H9 (cell line): ENCODE data around the gene TLR3. TPM values are rescaled to one million over a fixed set of nuclear protein-coding genes. Genes with fewer than 3 reads are reported as not detected.
A peak's percentile ranks its signal among the peaks of the same experiment; 100 is the strongest.

Experiments
- DNase-seq: peaks from one replicate; pipeline ENCODE4 v3.0.0-alpha.2; 2017
- H2AFZ ChIP-seq: one replicate; pipeline ENCODE4 v1.6.1; 2013; ENCODE audit warnings: mild to moderate bottlenecking, low read length, control low read depth, moderate library complexity
- H2AK5ac ChIP-seq: 2 replicates; pipeline ENCODE4 v1.6.1; 2013; ENCODE audit warnings: low read length, control low read depth, mixed read lengths; ENCODE audit not compliant: insufficient read length
- H2BK120ac ChIP-seq: one replicate; pipeline ENCODE4 v1.6.1; 2013; ENCODE audit warnings: low read depth, mild to moderate bottlenecking, low read length, control low read depth, inconsistent platforms; ENCODE audit not compliant: poor library complexity, severe bottlenecking
- H2BK12ac ChIP-seq: 2 replicates; pipeline ENCODE4 v1.6.1; 2013; ENCODE audit warnings: low read length, control low read depth, mixed read lengths, low read depth; ENCODE audit not compliant: insufficient read length
- H2BK15ac ChIP-seq: 2 replicates; pipeline ENCODE4 v1.6.1; 2013; ENCODE audit warnings: low read depth, low read length, control low read depth
- H2BK20ac ChIP-seq: one replicate; pipeline ENCODE4 v1.6.1; 2013; ENCODE audit warnings: low read depth, mild to moderate bottlenecking, low read length, control low read depth, inconsistent platforms; ENCODE audit not compliant: poor library complexity, severe bottlenecking
- H2BK5ac ChIP-seq: 2 replicates; pipeline ENCODE4 v1.6.1; 2013; ENCODE audit warnings: low read length, control low read depth, mixed read lengths; ENCODE audit not compliant: insufficient read length
- H3K14ac ChIP-seq: 2 replicates; pipeline ENCODE4 v1.6.1; 2013; ENCODE audit warnings: low read length, control low read depth; ENCODE audit not compliant: insufficient read depth
- H3K18ac ChIP-seq: 2 replicates; pipeline ENCODE4 v1.6.1; 2013; ENCODE audit warnings: low read depth, mild to moderate bottlenecking, mixed read lengths, low read length, control low read depth; ENCODE audit not compliant: insufficient read length
- H3K23ac ChIP-seq: 2 replicates; pipeline ENCODE4 v1.6.1; 2013; ENCODE audit warnings: low read length, control low read depth, mixed read lengths, low read depth; ENCODE audit not compliant: insufficient read length
- H3K23me2 ChIP-seq: 2 replicates; pipeline ENCODE4 v1.6.1; 2013; ENCODE audit warnings: low read depth, mild to moderate bottlenecking, mixed read lengths, low read length, control low read depth; ENCODE audit not compliant: insufficient read length, poor library complexity, severe bottlenecking
- H3K27ac ChIP-seq: 2 replicates; pipeline ENCODE4 v1.5.1; 2013; ENCODE audit warnings: low read length, control low read depth, mixed read lengths, low read depth; ENCODE audit not compliant: insufficient read length
- H3K27me3 ChIP-seq: 2 replicates; pipeline ENCODE4 v1.6.1; 2013; ENCODE audit warnings: low read length, control low read depth, inconsistent platforms; ENCODE audit not compliant: insufficient read depth
- H3K4ac ChIP-seq: 2 replicates; pipeline ENCODE4 v1.6.1; 2013; ENCODE audit warnings: low read depth, mild to moderate bottlenecking, control low read depth, inconsistent platforms, low read length, moderate library complexity
- H3K4me1 ChIP-seq: 2 replicates; pipeline ENCODE4 v1.6.1; 2013; ENCODE audit warnings: low read length, control low read depth, inconsistent platforms; ENCODE audit not compliant: insufficient read depth
- H3K4me2 ChIP-seq: 2 replicates; pipeline ENCODE4 v1.6.1; 2013; ENCODE audit warnings: low read length, control low read depth, mixed read lengths; ENCODE audit not compliant: insufficient read length, insufficient read depth
- H3K56ac ChIP-seq: 2 replicates; pipeline ENCODE4 v1.6.1; 2013; ENCODE audit warnings: low read depth, mild to moderate bottlenecking, mixed read lengths, low read length, control low read depth; ENCODE audit not compliant: insufficient read length
- H3K79me1 ChIP-seq: 2 replicates; pipeline ENCODE4 v1.6.1; 2013; ENCODE audit warnings: low read depth, mild to moderate bottlenecking, moderate library complexity, low read length, control low read depth, inconsistent platforms; ENCODE audit not compliant: insufficient read depth, poor library complexity, severe bottlenecking
- H3K79me2 ChIP-seq: 2 replicates; pipeline ENCODE4 v1.6.1; 2013; ENCODE audit warnings: low read length, control low read depth, inconsistent platforms; ENCODE audit not compliant: insufficient read depth
- H3K9ac ChIP-seq: 2 replicates; pipeline ENCODE4 v1.6.1; 2013; ENCODE audit warnings: low read length, control low read depth, mixed read lengths; ENCODE audit not compliant: insufficient read length; ENCODE audit errors: extremely low read depth
- H3K9me3 ChIP-seq: one replicate; pipeline ENCODE4 v1.6.1; 2013; ENCODE audit warnings: low read depth, low read length, inconsistent platforms; ENCODE audit not compliant: control insufficient read depth
- H3T11ph ChIP-seq: one replicate; pipeline ENCODE4 v1.6.1; 2013; ENCODE audit warnings: mild to moderate bottlenecking, low read length, control low read depth, inconsistent platforms
- H4K20me1 ChIP-seq: one replicate; pipeline ENCODE4 v1.6.1; 2013; ENCODE audit not compliant: control insufficient read depth, insufficient read length, insufficient read depth
- H4K5ac ChIP-seq: 2 replicates; pipeline ENCODE4 v1.6.1; 2013; ENCODE audit warnings: low read depth, mild to moderate bottlenecking, mixed read lengths, low read length, control low read depth; ENCODE audit not compliant: insufficient read length
- H4K8ac ChIP-seq: replicated peaks from 2 replicates; pipeline ENCODE4 v1.6.1; 2013; ENCODE audit warnings: low read length, control low read depth, mixed read lengths, low read depth; ENCODE audit not compliant: insufficient read length
- H4K91ac ChIP-seq: 2 replicates; pipeline ENCODE4 v1.6.1; 2013; ENCODE audit warnings: low read depth, mild to moderate bottlenecking, moderate library complexity, mixed read lengths, low read length, control low read depth; ENCODE audit not compliant: insufficient read length
- H3K27ac Mint-ChIP-seq, 3 experiments: 2 replicates in 2 of 3; 3 replicates in 1 of 3; pipeline ENCODE4 v1.8.0; 2020 to 2021; ENCODE audit warnings: mixed read lengths in 3 of 3, mild to moderate bottlenecking in 1 of 3, moderate library complexity in 1 of 3
- H3K27me3 Mint-ChIP-seq: 2 replicates; pipeline ENCODE4 v1.8.0; 2021; ENCODE audit warnings: low read depth, mild to moderate bottlenecking, moderate library complexity, mixed read lengths
- H3K36me3 Mint-ChIP-seq, 3 experiments: 2 replicates in 2 of 3; 3 replicates in 1 of 3; pipeline ENCODE4 v1.8.0; 2020 to 2021; ENCODE audit warnings: low read depth in 3 of 3, mixed read lengths in 3 of 3; ENCODE audit not compliant: insufficient read depth in 1 of 3
- H3K4me1 Mint-ChIP-seq, 2 experiments: 2 replicates each; pipeline ENCODE4 v1.8.0; 2020; ENCODE audit warnings: mixed read lengths in 2 of 2
- H3K4me3 Mint-ChIP-seq, 2 experiments: 2 replicates in 1 of 2; 3 replicates in 1 of 2; pipeline ENCODE4 v1.8.0; 2020 to 2021; ENCODE audit warnings: mild to moderate bottlenecking in 2 of 2, mixed read lengths in 2 of 2, moderate library complexity in 1 of 2
- H3K9me3 Mint-ChIP-seq, 2 experiments: 2 replicates in 1 of 2; 3 replicates in 1 of 2; pipeline ENCODE4 v1.8.0; 2020; ENCODE audit warnings: mild to moderate bottlenecking in 2 of 2, mixed read lengths in 2 of 2, moderate library complexity in 1 of 2
- WGBS: extraction: QIAGEN DNeasy Blood & Tissue Kit; methylation state at CpG from one replicate; pipeline ENCODE4 v1.1.7; 2013; ENCODE audit warnings: missing lambda C conversion rate, low lambda C conversion rate, mixed read lengths; ENCODE audit not compliant: insufficient read length; ENCODE audit errors: extremely low coverage; 5-methylcytosine and 5-hydroxymethylcytosine counted together
- total RNA-seq: library from RNA; stranded (reverse); gene quantifications from 2 replicates; pipeline ENCODE4 v1.2.1, GENCODE V29; 2021
- TF ChIP-seq, protein P1 (sequence below): fragments of 200-600 bp; sonication (generic); conservative IDR thresholded peaks from 3 replicates; pipeline ENCODE4 v1.8.0; 2021; ENCODE audit warnings: antibody characterized with exemption, mild to moderate bottlenecking

Gene TLR3
- total RNA-seq, 1 experiment from 2014 or later = 0.92 TPM

DNA sequence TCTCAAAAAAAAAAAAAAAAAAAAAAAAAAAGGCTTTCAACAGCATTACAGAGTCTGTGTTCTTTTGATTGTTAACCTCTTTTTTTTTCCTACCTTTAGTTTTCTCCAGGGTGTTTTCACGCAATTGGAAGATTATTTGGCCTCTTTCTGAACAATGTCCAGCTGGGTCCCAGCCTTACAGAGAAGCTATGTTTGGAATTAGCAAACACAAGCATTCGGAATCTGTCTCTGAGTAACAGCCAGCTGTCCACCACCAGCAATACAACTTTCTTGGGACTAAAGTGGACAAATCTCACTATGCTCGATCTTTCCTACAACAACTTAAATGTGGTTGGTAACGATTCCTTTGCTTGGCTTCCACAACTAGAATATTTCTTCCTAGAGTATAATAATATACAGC is 13.3 kb downstream of the TLR3 start:
- Histone ChIP-seq H3K14ac (no peak overlapping the region), H3K18ac (no peak overlapping the region), H3K4me1 (peaks cover 4% of the 10 kb centered on the region; the same call in 1 of the 2 replicates), H4K20me1 (no peaks in the 10 kb centered on the region), H3K23me2 (no peaks in the 10 kb centered on the region), H4K91ac (no peak overlapping the region), H3K4ac (no peak overlapping the region), H2AK5ac (no peak overlapping the region), H3K79me1 (no peaks in the 10 kb centered on the region), H2BK5ac (no peak overlapping the region), H2BK120ac (no peak overlapping the region), H3K4me2 (no peak overlapping the region), H2AFZ (no peak overlapping the region), H3T11ph (no peak overlapping the region), H4K5ac (no peak overlapping the region), H3K27ac (no peak overlapping the region), H2BK15ac (no peak overlapping the region), H3K9me3 (no peaks in the 10 kb centered on the region), H3K56ac (no peak overlapping the region), H2BK20ac (no peak overlapping the region), H3K9ac (no peak overlapping the region), H2BK12ac (peak overlapping the region; percentile 60), H3K27me3 (no peaks in the 10 kb centered on the region), H3K23ac (no peak overlapping the region), H3K79me2 (no peaks in the 10 kb centered on the region), H4K8ac (no peak overlapping the region)
- WGBS = no CpG with 5 or more reads among the region's 4 CpGs
- Mint-ChIP-seq H3K4me3 (no peak overlapping the region), H3K27me3 (peaks cover 2% of the 10 kb centered on the region; the same call in 1 of the 2 replicates), H3K4me1 (peaks cover 34 to 44% of the 10 kb centered on the region in 2 experiments), H3K9me3 (peaks cover 0 to 2% of the 10 kb centered on the region in 2 experiments; a peak in 2 of 5 replicates), H3K27ac (0 out of 7 replicates have a peak overlapping the region, but pooled peaks of 1 of the 3 experiments have one; percentile 53), H3K36me3 (peaks cover 0 to 16% (median 2%) of the 10 kb centered on the region in 3 experiments; a peak in 3 of 7 replicates)
- DNase-seq = no peak
- TF ChIP-seq, protein P1, sequence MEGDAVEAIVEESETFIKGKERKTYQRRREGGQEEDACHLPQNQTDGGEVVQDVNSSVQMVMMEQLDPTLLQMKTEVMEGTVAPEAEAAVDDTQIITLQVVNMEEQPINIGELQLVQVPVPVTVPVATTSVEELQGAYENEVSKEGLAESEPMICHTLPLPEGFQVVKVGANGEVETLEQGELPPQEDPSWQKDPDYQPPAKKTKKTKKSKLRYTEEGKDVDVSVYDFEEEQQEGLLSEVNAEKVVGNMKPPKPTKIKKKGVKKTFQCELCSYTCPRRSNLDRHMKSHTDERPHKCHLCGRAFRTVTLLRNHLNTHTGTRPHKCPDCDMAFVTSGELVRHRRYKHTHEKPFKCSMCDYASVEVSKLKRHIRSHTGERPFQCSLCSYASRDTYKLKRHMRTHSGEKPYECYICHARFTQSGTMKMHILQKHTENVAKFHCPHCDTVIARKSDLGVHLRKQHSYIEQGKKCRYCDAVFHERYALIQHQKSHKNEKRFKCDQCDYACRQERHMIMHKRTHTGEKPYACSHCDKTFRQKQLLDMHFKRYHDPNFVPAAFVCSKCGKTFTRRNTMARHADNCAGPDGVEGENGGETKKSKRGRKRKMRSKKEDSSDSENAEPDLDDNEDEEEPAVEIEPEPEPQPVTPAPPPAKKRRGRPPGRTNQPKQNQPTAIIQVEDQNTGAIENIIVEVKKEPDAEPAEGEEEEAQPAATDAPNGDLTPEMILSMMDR = no peak
